H9 (cell line): ENCODE data around the gene ANKRD27. TPM values are rescaled to one million over a fixed set of nuclear protein-coding genes. Genes with fewer than 3 reads are reported as not detected.

ENCODE experiments used
- DNase-seq: peaks from one replicate; pipeline ENCODE4 v3.0.0-alpha.2; 2017
- H2AFZ ChIP-seq: one replicate; pipeline ENCODE4 v1.6.1; 2013; ENCODE audit warnings: mild to moderate bottlenecking, low read length, control low read depth, moderate library complexity
- H2AK5ac ChIP-seq: 2 replicates; pipeline ENCODE4 v1.6.1; 2013; ENCODE audit warnings: low read length, control low read depth, mixed read lengths; ENCODE audit not compliant: insufficient read length
- H2BK120ac ChIP-seq: one replicate; pipeline ENCODE4 v1.6.1; 2013; ENCODE audit warnings: low read depth, mild to moderate bottlenecking, low read length, control low read depth, inconsistent platforms; ENCODE audit not compliant: poor library complexity, severe bottlenecking
- H2BK12ac ChIP-seq: 2 replicates; pipeline ENCODE4 v1.6.1; 2013; ENCODE audit warnings: low read length, control low read depth, mixed read lengths, low read depth; ENCODE audit not compliant: insufficient read length
- H2BK15ac ChIP-seq: 2 replicates; pipeline ENCODE4 v1.6.1; 2013; ENCODE audit warnings: low read depth, low read length, control low read depth
- H2BK20ac ChIP-seq: one replicate; pipeline ENCODE4 v1.6.1; 2013; ENCODE audit warnings: low read depth, mild to moderate bottlenecking, low read length, control low read depth, inconsistent platforms; ENCODE audit not compliant: poor library complexity, severe bottlenecking
- H2BK5ac ChIP-seq: 2 replicates; pipeline ENCODE4 v1.6.1; 2013; ENCODE audit warnings: low read length, control low read depth, mixed read lengths; ENCODE audit not compliant: insufficient read length
- H3K14ac ChIP-seq: 2 replicates; pipeline ENCODE4 v1.6.1; 2013; ENCODE audit warnings: low read length, control low read depth; ENCODE audit not compliant: insufficient read depth
- H3K18ac ChIP-seq: 2 replicates; pipeline ENCODE4 v1.6.1; 2013; ENCODE audit warnings: low read depth, mild to moderate bottlenecking, mixed read lengths, low read length, control low read depth; ENCODE audit not compliant: insufficient read length
- H3K23ac ChIP-seq: 2 replicates; pipeline ENCODE4 v1.6.1; 2013; ENCODE audit warnings: low read length, control low read depth, mixed read lengths, low read depth; ENCODE audit not compliant: insufficient read length
- H3K23me2 ChIP-seq: 2 replicates; pipeline ENCODE4 v1.6.1; 2013; ENCODE audit warnings: low read depth, mild to moderate bottlenecking, mixed read lengths, low read length, control low read depth; ENCODE audit not compliant: insufficient read length, poor library complexity, severe bottlenecking
- H3K27ac ChIP-seq: 2 replicates; pipeline ENCODE4 v1.5.1; 2013; ENCODE audit warnings: low read length, control low read depth, mixed read lengths, low read depth; ENCODE audit not compliant: insufficient read length
- H3K27me3 ChIP-seq: 2 replicates; pipeline ENCODE4 v1.6.1; 2013; ENCODE audit warnings: low read length, control low read depth, inconsistent platforms; ENCODE audit not compliant: insufficient read depth
- H3K4ac ChIP-seq: 2 replicates; pipeline ENCODE4 v1.6.1; 2013; ENCODE audit warnings: low read depth, mild to moderate bottlenecking, control low read depth, inconsistent platforms, low read length, moderate library complexity
- H3K4me1 ChIP-seq: 2 replicates; pipeline ENCODE4 v1.6.1; 2013; ENCODE audit warnings: low read length, control low read depth, inconsistent platforms; ENCODE audit not compliant: insufficient read depth
- H3K4me2 ChIP-seq: 2 replicates; pipeline ENCODE4 v1.6.1; 2013; ENCODE audit warnings: low read length, control low read depth, mixed read lengths; ENCODE audit not compliant: insufficient read length, insufficient read depth
- H3K56ac ChIP-seq: 2 replicates; pipeline ENCODE4 v1.6.1; 2013; ENCODE audit warnings: low read depth, mild to moderate bottlenecking, mixed read lengths, low read length, control low read depth; ENCODE audit not compliant: insufficient read length
- H3K79me1 ChIP-seq: 2 replicates; pipeline ENCODE4 v1.6.1; 2013; ENCODE audit warnings: low read depth, mild to moderate bottlenecking, moderate library complexity, low read length, control low read depth, inconsistent platforms; ENCODE audit not compliant: insufficient read depth, poor library complexity, severe bottlenecking
- H3K79me2 ChIP-seq: 2 replicates; pipeline ENCODE4 v1.6.1; 2013; ENCODE audit warnings: low read length, control low read depth, inconsistent platforms; ENCODE audit not compliant: insufficient read depth
- H3K9ac ChIP-seq: 2 replicates; pipeline ENCODE4 v1.6.1; 2013; ENCODE audit warnings: low read length, control low read depth, mixed read lengths; ENCODE audit not compliant: insufficient read length; ENCODE audit errors: extremely low read depth
- H3K9me3 ChIP-seq: one replicate; pipeline ENCODE4 v1.6.1; 2013; ENCODE audit warnings: low read depth, low read length, inconsistent platforms; ENCODE audit not compliant: control insufficient read depth
- H3T11ph ChIP-seq: one replicate; pipeline ENCODE4 v1.6.1; 2013; ENCODE audit warnings: mild to moderate bottlenecking, low read length, control low read depth, inconsistent platforms
- H4K20me1 ChIP-seq: one replicate; pipeline ENCODE4 v1.6.1; 2013; ENCODE audit not compliant: control insufficient read depth, insufficient read length, insufficient read depth
- H4K5ac ChIP-seq: 2 replicates; pipeline ENCODE4 v1.6.1; 2013; ENCODE audit warnings: low read depth, mild to moderate bottlenecking, mixed read lengths, low read length, control low read depth; ENCODE audit not compliant: insufficient read length
- H4K8ac ChIP-seq: replicated peaks from 2 replicates; pipeline ENCODE4 v1.6.1; 2013; ENCODE audit warnings: low read length, control low read depth, mixed read lengths, low read depth; ENCODE audit not compliant: insufficient read length
- H4K91ac ChIP-seq: 2 replicates; pipeline ENCODE4 v1.6.1; 2013; ENCODE audit warnings: low read depth, mild to moderate bottlenecking, moderate library complexity, mixed read lengths, low read length, control low read depth; ENCODE audit not compliant: insufficient read length
- H3K27ac Mint-ChIP-seq, 3 experiments: 2 replicates in 2 of 3; 3 replicates in 1 of 3; pipeline ENCODE4 v1.8.0; 2020 to 2021; ENCODE audit warnings: mixed read lengths in 3 of 3, mild to moderate bottlenecking in 1 of 3, moderate library complexity in 1 of 3
- H3K27me3 Mint-ChIP-seq: 2 replicates; pipeline ENCODE4 v1.8.0; 2021; ENCODE audit warnings: low read depth, mild to moderate bottlenecking, moderate library complexity, mixed read lengths
- H3K36me3 Mint-ChIP-seq, 3 experiments: 2 replicates in 2 of 3; 3 replicates in 1 of 3; pipeline ENCODE4 v1.8.0; 2020 to 2021; ENCODE audit warnings: low read depth in 3 of 3, mixed read lengths in 3 of 3; ENCODE audit not compliant: insufficient read depth in 1 of 3
- H3K4me1 Mint-ChIP-seq, 2 experiments: 2 replicates each; pipeline ENCODE4 v1.8.0; 2020; ENCODE audit warnings: mixed read lengths in 2 of 2
- H3K4me3 Mint-ChIP-seq, 2 experiments: 2 replicates in 1 of 2; 3 replicates in 1 of 2; pipeline ENCODE4 v1.8.0; 2020 to 2021; ENCODE audit warnings: mild to moderate bottlenecking in 2 of 2, mixed read lengths in 2 of 2, moderate library complexity in 1 of 2
- H3K9me3 Mint-ChIP-seq, 2 experiments: 2 replicates in 1 of 2; 3 replicates in 1 of 2; pipeline ENCODE4 v1.8.0; 2020; ENCODE audit warnings: mild to moderate bottlenecking in 2 of 2, mixed read lengths in 2 of 2, moderate library complexity in 1 of 2
- WGBS: extraction: QIAGEN DNeasy Blood & Tissue Kit; methylation state at CpG from one replicate; pipeline ENCODE4 v1.1.7; 2013; ENCODE audit warnings: missing lambda C conversion rate, low lambda C conversion rate, mixed read lengths; ENCODE audit not compliant: insufficient read length; ENCODE audit errors: extremely low coverage; 5-methylcytosine and 5-hydroxymethylcytosine counted together
- total RNA-seq: library from RNA; stranded (reverse); gene quantifications from 2 replicates; pipeline ENCODE4 v1.2.1, GENCODE V29; 2021
- TF ChIP-seq, protein P1 (sequence below): fragments of 200-600 bp; sonication (generic); conservative IDR thresholded peaks from 3 replicates; pipeline ENCODE4 v1.8.0; 2021; ENCODE audit warnings: antibody characterized with exemption, mild to moderate bottlenecking

Gene ANKRD27
- total RNA-seq, 1 experiment from 2014 or later: 40.7 TPM

DNA sequence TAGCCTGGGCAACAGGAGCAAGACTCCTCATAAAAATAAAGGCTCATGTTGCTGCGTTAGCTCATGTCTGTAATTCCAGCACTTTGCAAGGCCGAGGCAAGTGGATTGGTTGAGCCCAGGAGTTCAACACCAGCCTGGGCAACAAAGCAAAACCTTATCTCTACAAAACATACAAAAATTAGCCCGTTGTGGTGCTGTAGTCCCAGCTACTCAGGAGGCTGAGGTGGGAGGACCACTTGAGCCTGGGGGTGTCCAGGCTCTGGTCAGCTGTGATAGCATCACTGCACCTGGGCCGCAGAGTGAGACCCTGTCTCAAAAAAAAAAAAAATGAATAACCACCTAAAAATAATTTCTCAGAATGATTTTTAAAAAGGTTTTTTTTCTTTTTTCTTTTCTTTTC, 12.7 kb upstream of the ANKRD27 start:
- no peak overlapping the region for H3K27ac Mint-ChIP-seq
- Histone ChIP-seq H4K8ac (no peak overlapping the region), H3K4me1 (peaks cover 1% of the 10 kb centered on the region; the same call in 1 of the 2 replicates), H2AFZ (no peak overlapping the region), H3K4ac (no peak overlapping the region), H3T11ph (no peak overlapping the region), H3K27me3 (no peaks in the 10 kb centered on the region; the same call in 1 of the 2 replicates), H3K9me3 (no peaks in the 10 kb centered on the region), H4K91ac (no peak overlapping the region), H2BK5ac (no peak overlapping the region), H3K14ac (no peak overlapping the region), H3K23me2 (peaks cover 6% of the 10 kb centered on the region), H2BK120ac (no peak overlapping the region), H4K20me1 (no peaks in the 10 kb centered on the region), H3K9ac (no peak overlapping the region), H3K4me2 (no peak overlapping the region), H3K79me1 (no peaks in the 10 kb centered on the region), H2BK12ac (no peak overlapping the region), H3K18ac (no peak overlapping the region), H3K79me2 (no peaks in the 10 kb centered on the region), H2BK20ac (no peak overlapping the region), H2BK15ac (no peak overlapping the region), H2AK5ac (no peak overlapping the region), H3K27ac (no peak overlapping the region), H4K5ac (no peak overlapping the region), H3K23ac (no peak overlapping the region), H3K56ac (no peak overlapping the region)
- peaks cover under 1 to 7% of the 10 kb centered on the region in 2 experiments; a peak in 3 of 4 replicates for H3K4me1 Mint-ChIP-seq
- TF ChIP-seq, protein P1, sequence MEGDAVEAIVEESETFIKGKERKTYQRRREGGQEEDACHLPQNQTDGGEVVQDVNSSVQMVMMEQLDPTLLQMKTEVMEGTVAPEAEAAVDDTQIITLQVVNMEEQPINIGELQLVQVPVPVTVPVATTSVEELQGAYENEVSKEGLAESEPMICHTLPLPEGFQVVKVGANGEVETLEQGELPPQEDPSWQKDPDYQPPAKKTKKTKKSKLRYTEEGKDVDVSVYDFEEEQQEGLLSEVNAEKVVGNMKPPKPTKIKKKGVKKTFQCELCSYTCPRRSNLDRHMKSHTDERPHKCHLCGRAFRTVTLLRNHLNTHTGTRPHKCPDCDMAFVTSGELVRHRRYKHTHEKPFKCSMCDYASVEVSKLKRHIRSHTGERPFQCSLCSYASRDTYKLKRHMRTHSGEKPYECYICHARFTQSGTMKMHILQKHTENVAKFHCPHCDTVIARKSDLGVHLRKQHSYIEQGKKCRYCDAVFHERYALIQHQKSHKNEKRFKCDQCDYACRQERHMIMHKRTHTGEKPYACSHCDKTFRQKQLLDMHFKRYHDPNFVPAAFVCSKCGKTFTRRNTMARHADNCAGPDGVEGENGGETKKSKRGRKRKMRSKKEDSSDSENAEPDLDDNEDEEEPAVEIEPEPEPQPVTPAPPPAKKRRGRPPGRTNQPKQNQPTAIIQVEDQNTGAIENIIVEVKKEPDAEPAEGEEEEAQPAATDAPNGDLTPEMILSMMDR: no peak
- peaks cover 0 to under 1% of the 10 kb centered on the region in 2 experiments; a peak in 1 of 5 replicates for H3K9me3 Mint-ChIP-seq
- no peak overlapping the region for H3K4me3 Mint-ChIP-seq
- peaks cover 0 to under 1% (median 0%) of the 10 kb centered on the region in 3 experiments; a peak in 2 of 7 replicates for H3K36me3 Mint-ChIP-seq
- DNase-seq: no peak
- WGBS: no CpG with 5 or more reads among the region's 4 CpGs
- H3K27me3 Mint-ChIP-seq: peaks cover 4% of the 10 kb centered on the region
